Neuron (in vitro differentiated cells): Measurements from ENCODE around the gene C1orf159.
A peak's percentile ranks its signal among the peaks of the same experiment; 100 is the strongest.

Experiments used
- H2AFZ ChIP-seq: one replicate; pipeline ENCODE4 v1.6.1; 2013; ENCODE audit warnings: low read depth, mild to moderate bottlenecking, inconsistent platforms, low read length, moderate library complexity
- H3K27me3 ChIP-seq: one replicate; pipeline ENCODE4 v1.6.1; 2013; ENCODE audit warnings: low read length; ENCODE audit not compliant: insufficient read depth
- H3K36me3 ChIP-seq: one replicate; pipeline ENCODE4 v1.6.1; 2013; ENCODE audit warnings: low read length; ENCODE audit not compliant: insufficient read depth
- H3K4me1 ChIP-seq: one replicate; pipeline ENCODE4 v1.6.1; 2013; ENCODE audit warnings: low read length; ENCODE audit not compliant: insufficient read depth
- H3K4me3 ChIP-seq: 2 replicates; pipeline ENCODE4 v1.5.1; 2013; ENCODE audit warnings: mild to moderate bottlenecking, low read length, moderate library complexity
- H3K9me3 ChIP-seq: one replicate; pipeline ENCODE4 v1.6.1; 2013; ENCODE audit warnings: low read length

Gene C1orf159

DNA sequence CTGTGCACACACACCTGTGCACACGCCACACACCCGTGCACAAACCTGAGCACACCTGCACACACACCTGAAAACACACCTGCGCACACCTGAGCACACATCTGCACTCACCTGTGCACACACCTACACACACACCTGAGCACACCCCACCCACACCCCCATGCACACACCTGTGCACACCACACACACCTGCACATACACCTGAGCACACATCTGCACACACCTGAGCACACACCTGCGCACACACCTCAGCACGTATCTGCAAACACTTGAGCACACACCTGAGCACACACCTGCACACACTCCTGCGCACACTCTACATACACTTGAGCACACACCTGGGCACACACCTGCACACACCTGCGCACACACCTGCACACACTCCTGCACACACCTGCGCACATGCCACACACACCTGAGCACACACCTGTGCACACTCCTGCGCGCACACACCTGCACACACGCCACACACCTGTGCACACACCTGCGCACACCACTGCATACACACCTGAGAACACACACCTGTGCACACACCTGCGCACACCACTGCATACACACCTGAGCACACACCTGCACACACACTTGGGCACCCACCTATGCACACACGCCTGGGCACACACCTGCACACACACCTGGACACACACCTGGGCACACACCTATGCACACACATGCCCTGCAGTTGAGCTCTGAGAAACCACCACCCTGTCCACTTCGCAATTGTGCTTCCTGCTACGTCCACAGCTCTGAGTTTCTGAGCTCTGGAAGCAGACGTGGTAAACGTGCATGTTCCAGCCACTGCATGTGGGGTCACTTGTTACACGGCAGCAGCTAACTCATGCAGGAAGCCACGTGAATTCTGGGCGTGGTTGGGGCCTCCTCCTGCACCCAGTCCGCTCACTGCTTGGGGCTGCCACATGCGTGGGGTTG lies 8.0 kb upstream of the C1orf159 start:
- Histone ChIP-seq H2AFZ (no peak overlapping the region), H3K4me1 (no peaks in the 10 kb centered on the region), H3K36me3 (no peaks in the 10 kb centered on the region), H3K4me3 (no peak overlapping the region), H3K27me3 (peaks cover 16% of the 10 kb centered on the region), H3K9me3 (no peaks in the 10 kb centered on the region)

GRCh38 chr1:1122981-1123480 lies 7.1 kb upstream of the C1orf159 start:
- Histone ChIP-seq H2AFZ (no peak overlapping the region), H3K9me3 (no peaks in the 10 kb centered on the region), H3K27me3 (peaks cover 24% of the 10 kb centered on the region), H3K36me3 (no peaks in the 10 kb centered on the region), H3K4me3 (no peak overlapping the region), H3K4me1 (no peaks in the 10 kb centered on the region)

GRCh38 chr1:1122078-1122811 lies 6.4 kb upstream of the C1orf159 start:
- Histone ChIP-seq H3K36me3 (no peaks in the 10 kb centered on the region), H3K27me3 (peaks cover 32% of the 10 kb centered on the region), H3K4me3 (no peak overlapping the region), H2AFZ (peak overlapping the region; percentile 19), H3K4me1 (no peaks in the 10 kb centered on the region), H3K9me3 (no peaks in the 10 kb centered on the region)

DNA sequence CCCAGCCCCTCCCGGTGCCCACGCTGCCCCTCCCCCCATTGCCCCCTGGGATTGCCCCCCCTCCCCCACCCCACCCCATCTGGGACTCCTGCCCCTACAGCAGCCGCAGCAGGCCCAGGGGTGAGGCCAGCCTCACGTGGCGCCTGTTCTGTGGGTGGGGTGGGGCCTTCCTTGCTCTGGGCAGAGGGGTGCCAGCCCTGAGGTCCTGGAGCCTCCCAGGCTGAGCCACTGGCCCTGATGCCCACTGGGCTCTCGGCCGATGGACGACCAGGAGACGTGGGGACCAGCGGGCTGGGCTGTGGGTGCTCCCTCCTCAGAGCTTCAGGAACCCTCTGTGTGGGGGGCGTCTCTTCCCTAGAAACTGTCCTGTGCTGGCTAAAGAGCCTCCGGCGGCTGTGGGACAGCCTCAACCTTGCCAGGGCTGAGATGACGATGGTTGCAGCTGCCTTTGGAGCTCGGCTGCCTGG lies 5.8 kb upstream of the C1orf159 start:
- H2AFZ ChIP-seq, result peak overlapping the region; percentile 19
- H3K27me3 ChIP-seq, result peaks cover 33% of the 10 kb centered on the region
- no peaks in the 10 kb centered on the region for H3K36me3 ChIP-seq
- H3K4me1 ChIP-seq, result peaks cover 2% of the 10 kb centered on the region
- H3K4me3 ChIP-seq, result no peak overlapping the region
- H3K9me3 ChIP-seq, result no peaks in the 10 kb centered on the region

GRCh38 chr1:1120866-1121591 lies 5.1 kb upstream of the C1orf159 start:
- no peaks in the 10 kb centered on the region for H3K36me3 ChIP-seq
- H3K4me1 ChIP-seq, result peaks cover 2% of the 10 kb centered on the region
- H3K9me3 ChIP-seq, result no peaks in the 10 kb centered on the region
- no peak overlapping the region for H2AFZ ChIP-seq
- H3K27me3 ChIP-seq, result peaks cover 33% of the 10 kb centered on the region
- H3K4me3 ChIP-seq, result no peak overlapping the region

GRCh38 chr1:1120096-1120495 lies 4.2 kb upstream of the C1orf159 start:
- H3K27me3 ChIP-seq, result peaks cover 30% of the 10 kb centered on the region
- H3K4me3 ChIP-seq, result no peak overlapping the region
- no peaks in the 10 kb centered on the region for H3K36me3 ChIP-seq
- peaks cover 3% of the 10 kb centered on the region for H3K4me1 ChIP-seq
- H2AFZ ChIP-seq, result no peak overlapping the region
- H3K9me3 ChIP-seq, result no peaks in the 10 kb centered on the region

- no peaks in the 10 kb centered on the region for H3K9me3 ChIP-seq
- H3K36me3 ChIP-seq, result no peaks in the 10 kb centered on the region
- H3K27me3 ChIP-seq, result peaks cover 30% of the 10 kb centered on the region
- H3K4me3 ChIP-seq, result no peak overlapping the region
- H2AFZ ChIP-seq, result no peak overlapping the region
- H3K4me1 ChIP-seq, result peaks cover 9% of the 10 kb centered on the region
Observed at GRCh38 chr1:1119272-1119890, 3.5 kb upstream of the C1orf159 start.

GRCh38 chr1:1118876-1119220 lies 3.0 kb upstream of the C1orf159 start:
- no peak overlapping the region for H2AFZ ChIP-seq
- H3K4me3 ChIP-seq, result no peak overlapping the region
- H3K4me1 ChIP-seq, result peaks cover 9% of the 10 kb centered on the region
- H3K9me3 ChIP-seq, result no peaks in the 10 kb centered on the region
- H3K27me3 ChIP-seq, result peaks cover 30% of the 10 kb centered on the region
- H3K36me3 ChIP-seq, result no peaks in the 10 kb centered on the region

DNA sequence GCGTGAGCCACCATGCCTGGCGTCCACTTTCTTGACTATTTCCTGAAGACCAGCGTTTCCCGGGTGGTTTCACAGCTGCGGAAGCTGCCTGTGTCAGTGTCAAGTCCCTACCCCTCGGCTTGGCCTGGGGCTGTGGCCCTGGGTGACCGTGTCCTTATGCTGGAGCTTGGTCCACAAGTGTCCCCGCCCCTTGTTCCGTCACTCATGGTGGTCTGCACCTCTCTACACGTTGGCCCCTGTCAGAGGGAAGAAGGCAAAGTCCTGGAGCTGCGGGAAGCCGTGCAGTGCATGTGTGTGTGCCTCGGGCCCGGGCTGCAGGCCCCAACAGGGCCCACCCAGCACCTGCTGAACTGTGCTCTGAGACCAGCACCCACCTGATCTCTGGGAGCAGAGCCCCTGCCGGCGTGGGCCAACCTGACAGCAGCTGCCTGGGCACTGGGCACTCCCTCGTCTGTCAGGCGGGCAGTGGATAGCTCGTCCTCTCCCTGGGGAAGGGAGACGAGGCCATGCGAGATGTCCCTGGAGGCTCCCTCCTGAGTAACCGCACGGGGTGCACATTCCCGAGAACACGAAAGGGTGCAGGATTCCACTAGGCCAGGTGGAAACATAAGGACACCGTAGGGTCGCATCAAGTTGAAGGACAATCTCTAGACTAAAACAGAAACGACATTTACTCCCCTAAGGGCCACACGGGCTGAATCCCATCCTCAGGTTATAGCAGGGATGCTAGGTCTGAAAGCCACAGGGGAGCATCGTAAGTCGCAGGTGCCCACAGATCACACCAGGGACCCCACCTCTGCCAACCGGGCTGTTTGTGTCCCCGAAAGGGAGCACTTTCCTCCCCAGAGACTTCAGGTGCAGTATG lies 2.4 kb upstream of the C1orf159 start:
- Histone ChIP-seq H2AFZ (no peak overlapping the region), H3K36me3 (peaks cover 5% of the 10 kb centered on the region), H3K4me1 (peaks cover 9% of the 10 kb centered on the region), H3K4me3 (no peak overlapping the region), H3K9me3 (peaks cover 5% of the 10 kb centered on the region), H3K27me3 (peaks cover 30% of the 10 kb centered on the region)

DNA sequence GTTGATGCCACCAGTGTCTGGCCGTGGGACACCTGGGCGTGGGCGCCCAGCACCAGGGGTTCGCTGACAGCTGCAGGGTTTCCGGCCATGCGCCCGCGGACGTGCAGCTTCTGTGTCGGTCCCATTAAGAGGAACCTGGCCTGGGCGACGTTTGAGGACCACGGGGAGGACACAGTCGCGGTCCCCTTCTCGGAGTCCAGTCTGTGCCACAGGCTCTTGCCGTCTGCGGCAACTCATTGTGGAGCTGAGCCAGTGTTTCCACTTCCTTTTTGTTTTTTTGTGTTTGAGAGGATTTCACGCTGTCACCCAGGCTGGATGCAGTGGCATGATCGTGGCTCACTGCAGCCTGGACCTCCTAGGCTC lies 1.6 kb upstream of the C1orf159 start:
- H3K4me1 ChIP-seq, result peaks cover 9% of the 10 kb centered on the region
- peaks cover 30% of the 10 kb centered on the region for H3K27me3 ChIP-seq
- no peak overlapping the region for H2AFZ ChIP-seq
- peaks cover 10% of the 10 kb centered on the region for H3K9me3 ChIP-seq
- peaks cover 7% of the 10 kb centered on the region for H3K36me3 ChIP-seq
- no peak overlapping the region for H3K4me3 ChIP-seq

GRCh38 chr1:1116701-1117468 lies 996 bp upstream of the C1orf159 start:
- Histone ChIP-seq H2AFZ (peak overlapping the region; percentile 93), H3K27me3 (peaks cover 30% of the 10 kb centered on the region), H3K4me3 (peak overlapping the region; percentile 58), H3K36me3 (peaks cover 7% of the 10 kb centered on the region), H3K4me1 (peaks cover 9% of the 10 kb centered on the region), H3K9me3 (peaks cover 15% of the 10 kb centered on the region)
